ENCODE data around the gene ZNF483. TPM values are rescaled to one million over a fixed set of nuclear protein-coding genes. Genes with fewer than 3 reads are reported as not detected.

ZNF483 gene
- total RNA-seq, 1 donor from 2014 or later: 2.5 TPM

- Histone ChIP-seq H3K27me3 (ENCODE audit: insufficient read depth, low read length) (no peaks in the 10 kb centered on the region), H3K36me3 (ENCODE audit: insufficient read depth, low read length) (peaks cover 6% of the 10 kb centered on the region), H4K20me1 (ENCODE audit: insufficient read depth, low read length) (peaks cover 6% of the 10 kb centered on the region), H3K79me2 (ENCODE audit: insufficient read depth, low read length) (peaks cover 2% of the 10 kb centered on the region), H3K4me3 (ENCODE audit: insufficient read depth, low read depth, low read length) (no peak overlapping the region), H3K9me3 (ENCODE audit: insufficient read depth, low read depth, low read length) (no peaks in the 10 kb centered on the region), H3K27ac (ENCODE audit: low read depth, low read length) (no peak overlapping the region), H3K4me2 (ENCODE audit: low read length) (no peak overlapping the region), H3K9ac (ENCODE audit: low read length) (no peak overlapping the region), H2AFZ (ENCODE audit: low read depth, low read length) (no peak overlapping the region), H3K4me1 (ENCODE audit: insufficient read depth, low read length) (no peaks in the 10 kb centered on the region)
- Mint-ChIP-seq H3K4me3 (ENCODE audit: unreplicated experiment) (peak overlapping the region; percentile 72), H3K27me3 (ENCODE audit: low read depth, unreplicated experiment) (peaks cover 3% of the 10 kb centered on the region), H3K27ac (ENCODE audit: unreplicated experiment) (no peak overlapping the region), H3K9me3 (ENCODE audit: unreplicated experiment) (peaks cover 2% of the 10 kb centered on the region), H3K36me3 (ENCODE audit: low read depth, unreplicated experiment) (no peaks in the 10 kb centered on the region), H3K4me1 (ENCODE audit: low read depth, unreplicated experiment) (no peaks in the 10 kb centered on the region)
- TF ChIP-seq CTCF (IDR thresholded peaks at IDR 0.05; ENCODE audit: insufficient read depth, low read depth, low read length): no peak
- TF ChIP-seq EZH2 (IDR thresholded peaks at IDR 0.05; ENCODE audit: insufficient read depth, low read length): no peak
- FAIRE-seq (no peak), DNase-seq (ENCODE audit: low read depth) (peak; percentile 37)
These were observed 76.4 kb downstream of the ZNF483 start for GRCh38 chr9:111601237-111602018.

DNA sequence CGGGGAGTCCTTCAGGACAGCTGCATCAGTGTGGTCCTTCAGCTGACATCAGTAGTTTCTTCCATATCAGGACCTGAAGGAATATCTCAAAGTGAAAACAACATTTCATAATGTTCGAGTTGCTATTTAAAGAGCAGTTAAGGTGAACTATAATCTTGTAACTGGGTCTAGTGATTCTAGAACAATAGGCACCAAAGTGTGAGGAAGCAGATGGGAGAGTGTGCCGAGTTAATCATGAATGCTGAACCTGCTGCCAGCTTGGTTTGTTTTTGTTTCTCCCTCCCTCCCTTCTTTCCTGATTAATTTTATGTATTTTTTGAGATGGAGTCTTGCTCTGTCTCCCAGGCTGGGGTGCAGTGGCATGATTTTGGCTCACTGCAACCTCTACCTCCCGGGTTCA is 78.1 kb downstream of the ZNF483 start:
- H4K20me1 ChIP-seq (ENCODE audit: insufficient read depth, low read length): no peaks in the 10 kb centered on the region
- no peaks in the 10 kb centered on the region for H3K9me3 ChIP-seq (ENCODE audit: insufficient read depth, low read depth, low read length)
- Mint-ChIP-seq H3K4me1 (ENCODE audit: low read depth, unreplicated experiment) (no peaks in the 10 kb centered on the region), H3K4me3 (ENCODE audit: unreplicated experiment) (no peak overlapping the region), H3K27ac (ENCODE audit: unreplicated experiment) (no peak overlapping the region), H3K9me3 (ENCODE audit: unreplicated experiment) (no peaks in the 10 kb centered on the region), H3K27me3 (ENCODE audit: low read depth, unreplicated experiment) (peaks cover 3% of the 10 kb centered on the region), H3K36me3 (ENCODE audit: low read depth, unreplicated experiment) (no peaks in the 10 kb centered on the region)
- TF ChIP-seq EZH2 (IDR thresholded peaks at IDR 0.05; ENCODE audit: insufficient read depth, low read length) (no peak), CTCF (IDR thresholded peaks at IDR 0.05; ENCODE audit: insufficient read depth, low read depth, low read length) (no peak)
- H3K27me3 ChIP-seq (ENCODE audit: insufficient read depth, low read length): no peaks in the 10 kb centered on the region
- H3K4me1 ChIP-seq (ENCODE audit: insufficient read depth, low read length): no peaks in the 10 kb centered on the region
- H3K36me3 ChIP-seq (ENCODE audit: insufficient read depth, low read length): no peaks in the 10 kb centered on the region
- H3K9ac ChIP-seq (ENCODE audit: low read length): no peak overlapping the region
- no peak overlapping the region for H3K4me2 ChIP-seq (ENCODE audit: low read length)
- DNase-seq (ENCODE audit: low read depth) (no peak), FAIRE-seq (no peak)
- H3K79me2 ChIP-seq (ENCODE audit: insufficient read depth, low read length): peaks cover 2% of the 10 kb centered on the region
- no peak overlapping the region for H3K27ac ChIP-seq (ENCODE audit: low read depth, low read length)
- H3K4me3 ChIP-seq (ENCODE audit: insufficient read depth, low read depth, low read length): no peak overlapping the region
- H2AFZ ChIP-seq (ENCODE audit: low read depth, low read length): no peak overlapping the region

DNA sequence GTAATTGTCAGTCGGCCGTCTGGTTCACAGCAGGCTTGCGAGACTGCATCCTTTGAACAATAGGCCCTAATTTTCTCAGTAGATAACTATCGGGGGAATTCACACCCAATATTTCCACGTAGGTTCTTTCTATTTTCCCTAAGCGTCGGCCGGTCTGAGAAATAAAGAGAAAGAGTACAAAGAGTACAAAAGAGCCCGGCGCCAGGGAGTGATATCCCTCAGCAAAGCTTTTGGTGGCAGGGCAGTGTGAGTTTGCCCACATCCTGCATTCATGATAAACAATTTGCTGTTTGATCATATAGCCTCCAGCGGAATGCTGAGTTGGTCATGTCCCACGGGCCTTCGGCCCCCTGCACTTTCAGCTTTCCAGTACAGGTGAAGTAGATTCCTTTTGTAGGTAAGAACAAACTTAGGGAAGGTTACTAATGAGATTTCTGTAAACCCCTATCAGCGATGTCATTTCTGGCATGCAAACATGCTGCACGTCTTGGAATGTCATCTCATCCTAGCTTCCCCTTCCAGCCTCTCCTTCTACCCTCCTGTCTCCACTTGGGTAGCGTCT is 79.2 kb downstream of the ZNF483 start:
- peaks cover 3% of the 10 kb centered on the region for H3K27me3 Mint-ChIP-seq (ENCODE audit: low read depth, unreplicated experiment)
- no peak for DNase-seq (ENCODE audit: low read depth)
- no peak for TF ChIP-seq CTCF (IDR thresholded peaks at IDR 0.05; ENCODE audit: insufficient read depth, low read depth, low read length)
- TF ChIP-seq EZH2 (IDR thresholded peaks at IDR 0.05; ENCODE audit: insufficient read depth, low read length): no peak
- Histone ChIP-seq H3K9ac (ENCODE audit: low read length) (no peak overlapping the region), H3K27ac (ENCODE audit: low read depth, low read length) (no peak overlapping the region), H4K20me1 (ENCODE audit: insufficient read depth, low read length) (no peaks in the 10 kb centered on the region), H3K4me3 (ENCODE audit: insufficient read depth, low read depth, low read length) (no peak overlapping the region), H3K9me3 (ENCODE audit: insufficient read depth, low read depth, low read length) (no peaks in the 10 kb centered on the region), H3K36me3 (ENCODE audit: insufficient read depth, low read length) (no peaks in the 10 kb centered on the region), H3K79me2 (ENCODE audit: insufficient read depth, low read length) (no peaks in the 10 kb centered on the region), H3K27me3 (ENCODE audit: insufficient read depth, low read length) (no peaks in the 10 kb centered on the region), H3K4me1 (ENCODE audit: insufficient read depth, low read length) (no peaks in the 10 kb centered on the region), H2AFZ (ENCODE audit: low read depth, low read length) (peak overlapping the region; percentile 55), H3K4me2 (ENCODE audit: low read length) (peak overlapping the region; percentile 10)
- FAIRE-seq: no peak
- no peaks in the 10 kb centered on the region for H3K9me3 Mint-ChIP-seq (ENCODE audit: unreplicated experiment)
- H3K4me1 Mint-ChIP-seq (ENCODE audit: low read depth, unreplicated experiment): no peaks in the 10 kb centered on the region
- H3K27ac Mint-ChIP-seq (ENCODE audit: unreplicated experiment): no peak overlapping the region
- no peak overlapping the region for H3K4me3 Mint-ChIP-seq (ENCODE audit: unreplicated experiment)
- H3K36me3 Mint-ChIP-seq (ENCODE audit: low read depth, unreplicated experiment): no peaks in the 10 kb centered on the region
